BLaER1 (cell line): ENCODE results near the gene CA6.
"Not testable (repeated sequence)": the region's sequence is repeated elsewhere in the genome, so short reads cannot be mapped to it uniquely, and the experiment has no call there.

Experiments
- H3K27ac ChIP-seq: shearing (Covaris generic); formaldehyde crosslinking; 2 replicates; pipeline ENCODE4 v1.8.1; 2022
- H3K27me3 ChIP-seq: shearing (Covaris generic); formaldehyde crosslinking; 2 replicates; pipeline ENCODE4 v1.8.1; 2022
- H3K36me3 ChIP-seq: shearing (Covaris generic); formaldehyde crosslinking; 2 replicates; pipeline ENCODE4 v1.8.1; 2022
- H3K4me1 ChIP-seq: shearing (Covaris generic); formaldehyde crosslinking; 2 replicates; pipeline ENCODE4 v1.8.1; 2022
- H3K4me2 ChIP-seq: shearing (Covaris generic); formaldehyde crosslinking; 2 replicates; pipeline ENCODE4 v1.8.1; 2022
- H3K4me3 ChIP-seq: shearing (Covaris generic); formaldehyde crosslinking; 2 replicates; pipeline ENCODE4 v1.8.1; 2022
- H3K9ac ChIP-seq: shearing (Covaris generic); formaldehyde crosslinking; 2 replicates; pipeline ENCODE4 v1.8.1; 2022
- H3K9me3 ChIP-seq: shearing (Covaris generic); formaldehyde crosslinking; 2 replicates; pipeline ENCODE4 v1.8.1; 2022
- H4K20me1 ChIP-seq: shearing (Covaris generic); formaldehyde crosslinking; 2 replicates; pipeline ENCODE4 v1.8.1; 2022
- Cebpa-rat ChIP-seq: shearing (Covaris generic); IDR thresholded peaks from 2 replicates; pipeline ENCODE4 v1.8.1; 2022

Gene CA6

DNA sequence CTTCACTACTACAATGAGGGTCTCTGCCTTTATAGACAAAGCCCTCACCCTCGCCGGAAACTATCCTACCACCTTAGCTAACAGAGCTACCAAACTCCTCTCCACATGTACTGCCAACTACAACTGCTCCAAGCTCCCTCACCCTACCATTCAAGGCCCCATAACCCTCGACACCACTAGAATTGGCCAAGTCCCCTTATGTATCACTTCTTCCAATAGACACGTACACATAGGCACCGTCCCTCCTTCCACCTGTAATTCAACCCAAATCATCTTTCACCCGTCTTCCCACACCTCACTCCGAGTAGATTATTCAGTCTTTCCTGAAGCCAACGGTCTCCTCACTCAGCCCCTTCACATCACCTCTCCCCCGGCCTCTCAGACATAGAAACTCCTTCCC is 19.7 kb upstream of the CA6 start:
- Histone ChIP-seq H3K9ac (no peak overlapping the region), H3K9me3 (0 out of 2 replicates have a peak, but pooled peaks cover 4% of the 10 kb centered on the region), H3K36me3 (no peaks in the 10 kb centered on the region), H4K20me1 (no peaks in the 10 kb centered on the region), H3K27ac (no peak overlapping the region), H3K4me1 (peaks cover 6% of the 10 kb centered on the region), H3K4me2 (no peak overlapping the region), H3K4me3 (no peak overlapping the region), H3K27me3 (no peaks in the 10 kb centered on the region)
- no peak for TF ChIP-seq Cebpa-rat

DNA sequence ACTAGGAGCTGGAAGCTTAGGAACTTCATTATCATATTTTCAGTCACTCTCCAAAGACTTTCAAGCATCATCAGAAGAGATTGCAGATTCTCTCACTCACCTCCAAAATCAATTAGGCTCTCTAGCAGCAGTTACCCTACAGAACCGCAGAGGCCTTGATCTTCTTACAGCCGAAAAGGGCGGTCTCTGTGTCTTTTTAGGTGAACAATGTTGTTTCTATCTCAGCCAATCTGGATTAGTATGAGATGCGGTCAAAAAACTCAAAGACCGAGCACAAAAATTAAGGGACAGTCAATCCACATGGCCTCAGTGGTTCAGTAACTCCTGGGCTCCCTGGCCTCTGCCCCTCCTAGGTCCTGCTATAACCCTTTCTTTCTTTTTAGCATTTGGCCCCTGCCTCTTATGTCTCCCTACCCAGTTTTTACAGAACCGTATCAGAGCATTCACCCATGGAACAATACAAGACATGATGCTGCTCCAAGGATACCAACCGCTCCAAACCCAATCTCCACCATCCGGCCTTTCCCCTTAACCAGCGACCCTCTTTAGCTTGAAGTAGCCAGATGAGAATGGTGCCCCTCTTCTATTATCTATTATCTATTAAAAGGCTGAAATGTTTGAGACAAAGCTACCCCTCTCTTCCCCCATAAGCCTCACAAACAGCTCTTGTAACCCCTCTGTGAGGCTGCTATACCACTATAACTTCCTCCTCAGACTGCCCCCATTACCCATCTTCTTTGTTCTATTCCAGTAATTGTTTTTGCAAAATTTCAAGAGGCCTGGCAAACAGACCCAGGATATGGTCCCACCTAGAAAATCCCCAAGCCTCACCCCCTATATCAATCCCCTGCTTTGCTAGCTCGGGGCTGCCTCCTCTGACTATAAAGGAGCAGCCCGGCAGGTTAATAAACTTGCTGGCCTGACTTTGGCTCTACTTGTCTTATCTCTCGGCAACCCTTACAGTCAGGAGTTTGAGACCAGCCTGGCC is 18.7 kb upstream of the CA6 start:
- TF ChIP-seq Cebpa-rat = no peak
- 0 out of 2 replicates have a peak, but pooled peaks cover 4% of the 10 kb centered on the region for H3K9me3 ChIP-seq
- H3K27ac ChIP-seq = no peak overlapping the region
- no peak overlapping the region for H3K9ac ChIP-seq
- H3K36me3 ChIP-seq = no peaks in the 10 kb centered on the region
- H3K4me1 ChIP-seq = no peaks in the 10 kb centered on the region
- H3K4me2 ChIP-seq = no peak overlapping the region
- H3K4me3 ChIP-seq = no peak overlapping the region
- no peaks in the 10 kb centered on the region for H4K20me1 ChIP-seq
- no peaks in the 10 kb centered on the region for H3K27me3 ChIP-seq

DNA sequence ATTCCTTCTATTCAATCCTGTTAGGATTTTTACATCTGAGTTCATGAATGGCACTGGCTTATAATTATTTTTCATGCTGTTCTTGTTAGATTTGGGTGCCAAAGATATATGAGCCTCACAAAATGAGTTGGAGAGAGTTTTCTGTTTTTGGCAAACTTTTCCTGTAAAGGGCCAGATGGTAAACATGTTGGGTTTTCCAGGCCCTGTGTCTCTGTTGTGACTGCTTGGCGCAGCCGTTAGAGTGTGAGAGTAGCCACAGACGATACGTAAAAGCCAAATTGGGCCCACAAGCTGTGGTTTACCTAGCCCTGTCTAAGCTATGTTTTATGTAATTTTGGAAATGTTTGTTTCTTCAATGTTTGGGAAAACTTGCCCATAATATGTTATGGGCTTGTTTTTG is 15.6 kb upstream of the CA6 start:
- Histone ChIP-seq H3K9ac (no peak overlapping the region), H3K27me3 (no peaks in the 10 kb centered on the region), H3K36me3 (no peaks in the 10 kb centered on the region), H3K4me3 (no peak overlapping the region), H4K20me1 (no peaks in the 10 kb centered on the region), H3K4me1 (no peaks in the 10 kb centered on the region), H3K9me3 (peaks cover 15% of the 10 kb centered on the region; the same call in 1 of the 2 replicates), H3K27ac (no peak overlapping the region), H3K4me2 (no peak overlapping the region)
- TF ChIP-seq Cebpa-rat = no peak

DNA sequence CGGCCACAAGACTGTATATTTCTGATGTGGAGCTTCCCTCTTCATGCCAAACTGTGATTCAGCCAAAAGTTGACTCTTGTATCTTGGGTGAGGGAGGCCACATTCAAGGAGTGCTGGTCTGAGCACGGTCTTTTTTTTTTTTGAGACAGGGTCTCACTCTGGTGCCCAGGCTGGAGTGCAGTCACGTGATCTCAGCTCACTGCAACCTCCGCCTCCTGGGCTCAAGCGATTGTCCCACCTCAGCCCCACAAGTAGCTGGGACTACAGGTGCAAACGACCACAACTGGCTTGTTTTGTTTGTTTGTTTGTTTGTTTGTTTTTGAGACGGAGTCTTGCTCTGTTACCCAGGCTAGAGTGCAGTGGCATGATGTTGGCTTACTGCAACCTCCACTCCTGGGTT is 8.6 kb upstream of the CA6 start:
- not testable (repeated sequence) for H4K20me1 ChIP-seq, H3K27ac ChIP-seq, H3K36me3 ChIP-seq, H3K4me2 ChIP-seq, H3K9ac ChIP-seq, H3K27me3 ChIP-seq, H3K4me3 ChIP-seq
- peaks cover 17% of the 10 kb centered on the region for H3K4me1 ChIP-seq
- peaks cover 12% of the 10 kb centered on the region; the same call in 1 of the 2 replicates for H3K9me3 ChIP-seq

DNA sequence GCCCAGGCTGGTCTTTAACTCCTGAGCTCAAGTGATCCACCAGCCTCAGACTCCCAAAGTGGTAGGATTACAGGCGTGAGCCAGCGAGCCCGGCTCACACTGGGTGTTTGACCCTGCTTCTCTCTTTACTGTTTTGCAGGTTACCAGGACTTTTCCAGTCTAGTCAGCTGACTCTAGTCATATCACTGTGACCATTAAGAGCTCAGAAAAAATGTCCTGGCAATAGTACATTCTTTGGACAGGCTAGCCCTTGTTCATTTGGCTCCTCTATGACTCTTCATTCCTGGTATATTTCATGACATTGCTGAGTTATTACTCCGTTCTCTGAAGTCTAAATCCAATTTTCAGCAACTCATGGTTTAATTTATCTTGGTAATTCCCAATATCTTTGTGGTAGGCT is 8.0 kb upstream of the CA6 start:
- Histone ChIP-seq H3K4me1 (peaks cover 24% of the 10 kb centered on the region), H3K9me3 (peaks cover 12% of the 10 kb centered on the region; the same call in 1 of the 2 replicates), H3K4me3 (no peak overlapping the region), H3K27ac (no peak overlapping the region), H3K9ac (no peak overlapping the region), H3K4me2 (peak overlapping the region; percentile 57), H3K27me3 (no peaks in the 10 kb centered on the region), H4K20me1 (no peaks in the 10 kb centered on the region), H3K36me3 (no peaks in the 10 kb centered on the region)
- no peak for TF ChIP-seq Cebpa-rat

DNA sequence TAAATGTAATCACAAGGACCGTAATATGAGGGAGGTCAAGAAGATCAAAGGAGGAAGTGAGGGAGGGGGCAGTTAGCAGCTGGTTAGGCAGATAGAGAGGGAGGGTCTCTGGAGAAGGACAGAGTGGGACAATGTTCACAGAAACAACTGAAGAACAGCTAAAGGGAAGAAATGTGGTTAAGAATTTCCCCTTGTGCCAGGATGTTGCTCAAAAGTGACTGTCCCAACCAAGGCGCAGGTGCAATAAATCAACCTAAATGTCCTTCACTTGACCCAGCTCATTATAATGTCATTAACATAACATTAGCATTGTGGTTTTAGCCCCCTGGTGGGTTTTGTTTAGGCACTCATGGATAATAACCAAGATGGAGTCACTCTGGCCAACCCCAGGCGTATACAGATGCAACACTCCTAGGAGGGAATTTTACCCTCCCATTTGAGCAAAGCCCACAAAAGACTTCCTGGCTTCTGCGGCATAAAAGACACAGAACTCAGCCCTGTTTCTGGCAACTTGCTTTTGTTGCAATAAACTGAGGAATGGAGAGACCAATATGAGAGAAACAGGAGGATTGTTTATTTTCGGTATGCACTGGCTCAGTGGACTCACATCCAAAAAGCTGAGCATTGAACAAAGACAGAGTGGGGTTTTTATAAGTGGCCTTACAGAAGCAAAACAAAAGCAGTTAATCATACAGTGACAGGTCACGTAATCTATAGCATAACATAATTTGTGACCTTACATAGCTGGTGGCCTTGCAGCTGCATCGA is 7.3 kb upstream of the CA6 start:
- Histone ChIP-seq H3K36me3 (no peaks in the 10 kb centered on the region), H3K4me2 (peak overlapping the region; percentile 57), H3K27ac (no peak overlapping the region), H3K9ac (no peak overlapping the region), H3K27me3 (no peaks in the 10 kb centered on the region), H3K4me1 (peaks cover 31% of the 10 kb centered on the region), H3K4me3 (no peak overlapping the region), H3K9me3 (peaks cover 11% of the 10 kb centered on the region; the same call in 1 of the 2 replicates), H4K20me1 (no peaks in the 10 kb centered on the region)
- no peak for TF ChIP-seq Cebpa-rat

DNA sequence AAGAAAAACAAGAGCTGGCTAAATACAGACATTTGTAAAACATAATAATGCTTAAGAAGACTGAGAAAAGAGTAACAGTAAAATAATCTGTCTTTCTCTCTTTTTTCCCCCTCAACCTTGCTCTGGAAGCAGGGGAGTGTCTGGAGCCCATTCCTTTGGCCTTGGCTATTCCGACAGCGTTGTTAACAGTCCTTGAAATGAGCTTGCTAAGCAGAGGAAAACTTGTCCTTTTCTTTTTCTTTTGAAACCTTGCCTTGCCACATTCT is 6.7 kb upstream of the CA6 start:
- no peak overlapping the region for H3K4me2 ChIP-seq
- H3K9ac ChIP-seq = no peak overlapping the region
- no peak for TF ChIP-seq Cebpa-rat
- H3K27me3 ChIP-seq = no peaks in the 10 kb centered on the region
- H4K20me1 ChIP-seq = no peaks in the 10 kb centered on the region
- peaks cover 36% of the 10 kb centered on the region for H3K4me1 ChIP-seq
- H3K36me3 ChIP-seq = no peaks in the 10 kb centered on the region
- no peak overlapping the region for H3K4me3 ChIP-seq
- H3K9me3 ChIP-seq = peaks cover 5% of the 10 kb centered on the region; the same call in 1 of the 2 replicates
- H3K27ac ChIP-seq = no peak overlapping the region

DNA sequence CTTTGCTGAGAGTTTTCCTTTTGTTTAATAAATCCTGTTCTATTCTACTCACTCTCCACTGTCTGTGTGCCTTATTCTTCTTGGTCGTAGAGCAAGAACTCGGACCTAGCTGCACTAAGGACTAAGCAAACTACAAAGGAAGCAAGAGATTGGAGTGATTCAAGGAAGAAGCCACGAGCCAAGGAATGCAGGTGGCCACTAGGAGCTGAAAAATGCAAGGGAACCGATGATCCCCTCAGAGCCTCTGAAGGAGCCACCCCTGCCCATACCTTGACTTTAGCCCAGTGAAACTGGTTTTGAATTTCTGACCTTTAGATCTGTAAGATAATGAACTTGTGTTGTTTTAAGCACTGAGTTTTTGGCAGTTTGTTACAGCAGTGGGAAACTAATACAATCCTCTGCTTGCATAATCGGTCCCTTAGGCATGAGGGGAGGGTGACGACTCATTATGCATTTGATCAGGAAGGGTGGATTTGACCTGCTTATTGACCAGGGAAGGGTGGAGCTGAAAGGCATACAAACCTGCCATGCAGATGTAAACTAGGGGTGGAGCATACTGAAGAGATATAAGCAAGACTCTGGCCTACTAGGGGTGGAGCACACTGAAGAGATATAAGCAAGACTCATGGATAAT is 6.2 kb upstream of the CA6 start:
- Histone ChIP-seq H3K4me3 (no peak overlapping the region), H3K4me1 (peaks cover 42% of the 10 kb centered on the region), H3K9me3 (no peaks in the 10 kb centered on the region; the same call in 1 of the 2 replicates), H3K9ac (no peak overlapping the region), H3K4me2 (no peak overlapping the region), H3K27me3 (no peaks in the 10 kb centered on the region), H3K27ac (no peak overlapping the region), H4K20me1 (no peaks in the 10 kb centered on the region), H3K36me3 (no peaks in the 10 kb centered on the region)
- no peak for TF ChIP-seq Cebpa-rat

DNA sequence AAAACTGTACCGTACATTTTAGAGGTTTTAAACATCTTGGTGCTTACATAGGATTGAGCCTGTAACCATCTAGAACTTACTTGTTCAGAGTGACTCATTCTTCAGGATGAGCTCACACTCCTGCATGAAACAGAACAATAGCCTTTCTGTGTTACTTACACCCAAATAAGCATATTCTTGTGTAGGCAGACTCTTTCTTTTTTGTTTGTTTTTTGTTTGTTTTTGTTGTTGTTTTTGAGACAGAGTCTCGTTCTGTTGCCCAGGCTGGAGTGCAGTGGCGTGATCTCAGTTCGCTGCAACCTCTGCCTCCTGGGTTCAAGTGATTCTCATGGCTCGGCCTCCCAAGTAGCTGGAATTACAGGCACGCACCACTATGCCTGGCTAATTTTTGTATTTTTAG is 3.8 kb upstream of the CA6 start:
- Histone ChIP-seq H3K4me1 (peaks cover 55% of the 10 kb centered on the region), H3K36me3 (no peaks in the 10 kb centered on the region), H3K4me3 (no peak overlapping the region), H3K4me2 (peak overlapping the region; percentile 72; the same call in 1 of the 2 replicates), H3K9me3 (no peaks in the 10 kb centered on the region; the same call in 1 of the 2 replicates), H3K27ac (no peak overlapping the region), H4K20me1 (no peaks in the 10 kb centered on the region), H3K27me3 (no peaks in the 10 kb centered on the region), H3K9ac (no peak overlapping the region)
- TF ChIP-seq Cebpa-rat = no peak
